Skeletal muscle tissue (tissue), 4 donors: ENCODE data around the gene CRTC1. TPM values are rescaled to one million over a fixed set of nuclear protein-coding genes. Genes with fewer than 3 reads are reported as not detected.
"Not testable (repeated sequence)": the region's sequence is repeated elsewhere in the genome, so short reads cannot be mapped to it uniquely, and the experiment has no call there.

Source experiments
- H3K27ac ChIP-seq: one replicate; pipeline ENCODE4 v1.7.0; 2013; ENCODE audit warnings: mild to moderate bottlenecking, low read depth, low read length, inconsistent platforms
- H3K27me3 ChIP-seq, 3 donors: one replicate each; pipeline ENCODE4 v1.7.0; 2013; ENCODE audit warnings: low read length in 3 of 3; ENCODE audit not compliant: control insufficient read depth in 3 of 3, insufficient read depth in 3 of 3
- H3K36me3 ChIP-seq, 3 donors: one replicate each; pipeline ENCODE4 v1.7.0; 2013; ENCODE audit warnings: low read length in 3 of 3; ENCODE audit not compliant: control insufficient read depth in 3 of 3, insufficient read depth in 3 of 3
- H3K4me1 ChIP-seq, 3 donors: one replicate each; pipeline ENCODE4 v1.7.0; 2013; ENCODE audit warnings: low read length in 3 of 3, mild to moderate bottlenecking in 3 of 3; ENCODE audit not compliant: control insufficient read depth in 3 of 3, insufficient read depth in 3 of 3
- H3K4me3 ChIP-seq, 3 donors: one replicate each; pipeline ENCODE4 v1.7.0; 2013; ENCODE audit warnings: low read length in 3 of 3
- H3K9ac ChIP-seq, 3 donors: one replicate each; pipeline ENCODE4 v1.7.0; 2013; ENCODE audit warnings: low read length in 3 of 3, mild to moderate bottlenecking in 3 of 3, moderate library complexity in 2 of 3, low read depth in 1 of 3
- H3K9me3 ChIP-seq, 3 donors: one replicate each; pipeline ENCODE4 v1.7.0; 2013; ENCODE audit warnings: low read length in 3 of 3; ENCODE audit not compliant: control insufficient read depth in 3 of 3
- total RNA-seq: library from RNA; depleted of rRNA; stranded (reverse); fragments of >200 nt; gene quantifications from one replicate; pipeline ENCODE4 v1.2.3, GENCODE V29; 2014
- donor health status: Osteomylitis.

The CRTC1 gene
- total RNA-seq, 1 donor from 2014 or later: 3.1 TPM

GRCh38 chr19:18733196-18733647 lies 49.7 kb downstream of the CRTC1 start:
- Histone ChIP-seq H3K4me1 (peaks cover 0 to 7% (median 6%) of the 10 kb centered on the region in 3 donors), H3K27ac (no peak overlapping the region), H3K4me3 (no peak overlapping the region), H3K36me3 (no peaks in the 10 kb centered on the region), H3K9me3 (no peaks in the 10 kb centered on the region), H3K27me3 (no peaks in the 10 kb centered on the region), H3K9ac (no peak overlapping the region)

DNA sequence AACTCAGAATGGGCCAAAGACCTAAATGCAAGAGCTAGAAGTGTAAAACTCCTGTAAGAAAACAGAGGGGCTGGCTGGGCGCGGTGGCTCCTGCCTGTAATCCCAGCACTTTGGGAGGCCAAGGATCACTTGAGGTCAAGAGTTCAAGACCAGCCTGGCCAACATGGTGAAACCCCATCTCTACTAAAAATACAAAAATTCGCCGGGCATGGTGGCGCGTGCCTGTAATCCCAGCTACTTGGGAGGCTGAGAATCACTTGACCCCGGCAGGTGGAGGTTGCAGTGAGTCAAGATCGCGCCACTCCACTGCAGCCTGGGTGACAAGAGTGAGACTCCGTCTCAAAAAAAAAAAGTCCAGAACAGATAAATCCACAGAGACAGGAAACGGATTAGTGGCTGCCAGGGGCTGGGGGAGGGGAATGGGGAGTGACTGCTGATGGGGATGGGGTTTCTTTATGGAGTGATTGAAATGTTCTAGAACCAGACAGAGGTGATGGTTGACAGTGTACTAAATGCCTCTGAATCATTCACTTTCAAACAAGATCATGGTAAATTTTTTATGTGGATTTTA lies 50.4 kb downstream of the CRTC1 start:
- not testable (repeated sequence) for H3K9me3 ChIP-seq, H3K9ac ChIP-seq, H3K4me3 ChIP-seq, H3K27ac ChIP-seq, H3K36me3 ChIP-seq, H3K4me1 ChIP-seq, H3K27me3 ChIP-seq

DNA sequence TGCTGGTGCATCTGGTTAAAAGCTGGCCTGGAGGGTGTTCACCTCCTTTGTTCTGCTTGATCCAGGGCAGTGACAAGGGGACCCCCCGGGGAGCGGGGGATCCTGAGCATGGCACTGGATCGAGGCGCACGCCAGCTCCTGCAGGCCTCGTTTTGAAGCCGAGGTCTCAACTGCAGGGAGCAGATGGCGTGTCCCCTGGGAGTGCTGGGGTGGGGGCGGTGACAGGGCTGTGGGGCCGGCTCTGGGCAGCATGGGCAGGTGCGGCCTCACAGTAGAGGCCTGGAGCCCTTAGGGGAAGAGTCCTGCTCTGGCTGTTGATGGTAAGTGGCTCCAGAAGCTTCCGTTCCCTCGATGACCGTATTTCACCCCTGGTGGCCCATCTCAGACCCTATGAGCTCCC lies 51.8 kb downstream of the CRTC1 start:
- H3K4me1 ChIP-seq: peaks cover 0 to 7% (median 6%) of the 10 kb centered on the region in 3 donors
- no peaks in the 10 kb centered on the region for H3K9me3 ChIP-seq
- no peaks in the 10 kb centered on the region for H3K36me3 ChIP-seq
- no peak overlapping the region for H3K27ac ChIP-seq
- H3K9ac ChIP-seq: no peak overlapping the region
- no peaks in the 10 kb centered on the region for H3K27me3 ChIP-seq
- H3K4me3 ChIP-seq: no peak overlapping the region

DNA sequence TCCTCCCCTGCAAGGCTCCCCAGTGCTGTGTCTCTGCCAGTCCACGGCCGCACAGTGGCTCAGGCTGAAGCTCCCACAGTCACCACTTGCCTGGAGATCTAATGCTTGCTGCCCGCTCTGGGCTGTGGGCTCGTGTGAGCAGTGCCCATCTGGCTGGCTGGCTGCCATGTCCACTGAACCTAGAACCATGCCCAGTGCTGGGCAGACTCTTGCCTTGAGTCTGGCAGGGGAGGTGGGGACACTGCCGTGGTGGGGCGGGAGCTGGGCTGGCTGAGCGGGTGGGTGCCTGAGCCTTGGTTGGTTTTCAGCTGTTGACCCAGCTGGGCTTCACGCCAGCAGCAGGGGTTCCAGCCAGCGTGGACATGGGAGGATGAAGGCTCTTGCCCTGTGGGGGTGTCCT lies 52.3 kb downstream of the CRTC1 start:
- Histone ChIP-seq H3K9ac (no peak overlapping the region), H3K4me1 (peaks cover 0 to 7% (median 6%) of the 10 kb centered on the region in 3 donors), H3K4me3 (no peak overlapping the region), H3K27me3 (no peaks in the 10 kb centered on the region), H3K9me3 (no peaks in the 10 kb centered on the region), H3K36me3 (no peaks in the 10 kb centered on the region), H3K27ac (no peak overlapping the region)

- Histone ChIP-seq H3K27me3 (no peaks in the 10 kb centered on the region), H3K36me3 (no peaks in the 10 kb centered on the region), H3K4me1 (peaks cover 0 to 11% (median 7%) of the 10 kb centered on the region in 3 donors)
These were observed 53.2 kb downstream of the CRTC1 start for GRCh38 chr19:18736415-18737336.

DNA sequence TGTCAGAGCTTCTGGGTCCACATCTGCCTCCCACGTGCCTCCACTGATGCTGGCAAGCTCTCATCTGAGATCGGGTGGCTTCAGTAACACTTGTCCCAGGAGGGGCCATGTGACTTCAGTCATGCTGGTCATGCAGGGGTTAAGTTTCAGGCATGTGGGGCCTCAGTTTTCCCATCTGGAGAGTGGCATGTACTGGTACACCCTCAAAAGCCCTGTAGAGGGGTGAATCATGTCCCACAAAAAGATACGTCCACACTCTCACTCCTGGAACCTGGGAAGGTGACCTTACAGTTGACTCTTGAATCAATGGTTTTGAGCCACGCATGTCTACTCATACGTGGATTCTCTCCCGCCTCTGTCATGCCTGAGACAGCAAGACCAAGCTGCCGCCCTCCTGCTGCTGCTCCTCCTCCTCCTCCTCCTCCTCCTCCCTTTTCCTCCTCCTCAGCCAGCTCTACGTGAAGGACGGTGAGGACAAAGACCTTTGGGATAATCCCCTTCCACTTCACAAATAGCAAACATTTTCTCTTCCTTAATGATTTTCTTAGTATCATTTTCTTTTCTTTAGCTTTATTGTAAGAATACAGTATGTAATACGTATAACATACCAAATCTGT lies 54.0 kb downstream of the CRTC1 start:
- no peaks in the 10 kb centered on the region for H3K27me3 ChIP-seq
- H3K36me3 ChIP-seq: no peaks in the 10 kb centered on the region
- no peak overlapping the region for H3K9ac ChIP-seq
- no peaks in the 10 kb centered on the region for H3K9me3 ChIP-seq
- H3K4me1 ChIP-seq: peaks cover 0 to 13% (median 7%) of the 10 kb centered on the region in 3 donors
- no peak overlapping the region for H3K27ac ChIP-seq
- H3K4me3 ChIP-seq: no peak overlapping the region

More at GRCh38 chr19:18736415-18737336, 53.2 kb downstream of the CRTC1 start:
- Histone ChIP-seq H3K4me3 (no peak overlapping the region), H3K27ac (no peak overlapping the region), H3K9me3 (no peaks in the 10 kb centered on the region), H3K9ac (peak overlapping the region in 1 of 3 donors; percentile 25)

DNA sequence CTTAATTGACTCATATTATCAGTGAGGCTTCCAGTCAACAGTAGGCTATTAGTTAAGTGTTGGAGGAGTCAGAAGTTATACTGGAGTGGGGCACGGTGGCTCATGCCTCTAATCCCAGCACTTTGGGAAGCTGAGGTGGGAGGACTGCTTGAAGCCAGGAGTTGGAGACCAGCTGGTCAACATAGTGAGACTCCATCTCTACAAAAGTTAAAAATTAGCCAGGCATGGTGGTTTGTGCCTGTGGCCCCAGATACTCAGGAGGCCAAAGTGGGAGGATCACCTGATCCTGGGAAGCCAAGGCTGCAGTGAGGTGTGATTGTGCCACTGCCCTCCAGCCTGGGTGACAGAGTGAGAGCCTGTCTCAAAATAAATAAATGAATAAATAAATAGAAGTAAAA lies 54.5 kb downstream of the CRTC1 start:
- H3K4me1 ChIP-seq: peaks cover 0 to 13% (median 6%) of the 10 kb centered on the region in 3 donors
- H3K4me3 ChIP-seq: no peak overlapping the region
- no peaks in the 10 kb centered on the region for H3K36me3 ChIP-seq
- H3K9me3 ChIP-seq: no peaks in the 10 kb centered on the region
- H3K9ac ChIP-seq: no peak overlapping the region
- H3K27me3 ChIP-seq: no peaks in the 10 kb centered on the region
- no peak overlapping the region for H3K27ac ChIP-seq

DNA sequence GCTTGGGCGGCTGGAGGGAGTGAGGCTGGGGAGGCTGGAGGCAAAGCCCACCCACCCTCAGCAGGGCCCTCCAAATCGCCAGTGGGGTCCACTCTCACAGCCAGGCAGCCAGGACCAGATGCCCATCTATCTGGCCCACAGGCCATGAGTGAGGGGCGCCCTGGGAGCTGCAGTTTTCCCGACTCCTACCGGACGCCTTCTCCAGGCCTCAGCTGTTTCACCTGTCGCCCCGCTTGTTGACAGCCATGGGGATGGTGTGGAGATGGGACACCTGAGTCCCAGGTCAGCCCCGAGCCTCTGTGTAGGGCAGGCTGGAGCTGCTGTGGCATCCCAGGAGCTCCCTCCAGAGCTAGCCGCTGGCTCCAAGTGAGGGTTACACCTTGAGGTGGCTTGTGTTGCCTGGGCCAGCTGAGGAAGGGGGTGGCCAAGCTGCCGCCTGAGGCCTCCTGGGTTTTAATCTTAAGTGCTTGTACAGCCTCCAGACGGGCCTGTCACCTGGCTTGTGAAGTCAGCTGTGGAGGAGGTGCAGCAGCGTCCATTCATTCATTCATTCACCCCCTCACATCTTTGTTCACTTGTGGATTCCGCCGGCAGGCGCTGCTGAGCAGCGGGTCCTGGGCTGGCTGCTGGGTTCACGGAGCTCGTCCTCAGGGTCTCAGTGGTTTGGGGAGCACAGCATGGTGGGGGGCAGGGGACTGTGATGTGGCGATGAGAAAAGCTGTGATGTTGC lies 55.6 kb downstream of the CRTC1 start:
- H3K27me3 ChIP-seq: no peaks in the 10 kb centered on the region
- H3K4me1 ChIP-seq: peaks cover 0 to 7% (median 3%) of the 10 kb centered on the region in 3 donors
- H3K9ac ChIP-seq: no peak overlapping the region
- no peak overlapping the region for H3K27ac ChIP-seq
- H3K4me3 ChIP-seq: no peak overlapping the region
- no peaks in the 10 kb centered on the region for H3K9me3 ChIP-seq
- H3K36me3 ChIP-seq: no peaks in the 10 kb centered on the region

DNA sequence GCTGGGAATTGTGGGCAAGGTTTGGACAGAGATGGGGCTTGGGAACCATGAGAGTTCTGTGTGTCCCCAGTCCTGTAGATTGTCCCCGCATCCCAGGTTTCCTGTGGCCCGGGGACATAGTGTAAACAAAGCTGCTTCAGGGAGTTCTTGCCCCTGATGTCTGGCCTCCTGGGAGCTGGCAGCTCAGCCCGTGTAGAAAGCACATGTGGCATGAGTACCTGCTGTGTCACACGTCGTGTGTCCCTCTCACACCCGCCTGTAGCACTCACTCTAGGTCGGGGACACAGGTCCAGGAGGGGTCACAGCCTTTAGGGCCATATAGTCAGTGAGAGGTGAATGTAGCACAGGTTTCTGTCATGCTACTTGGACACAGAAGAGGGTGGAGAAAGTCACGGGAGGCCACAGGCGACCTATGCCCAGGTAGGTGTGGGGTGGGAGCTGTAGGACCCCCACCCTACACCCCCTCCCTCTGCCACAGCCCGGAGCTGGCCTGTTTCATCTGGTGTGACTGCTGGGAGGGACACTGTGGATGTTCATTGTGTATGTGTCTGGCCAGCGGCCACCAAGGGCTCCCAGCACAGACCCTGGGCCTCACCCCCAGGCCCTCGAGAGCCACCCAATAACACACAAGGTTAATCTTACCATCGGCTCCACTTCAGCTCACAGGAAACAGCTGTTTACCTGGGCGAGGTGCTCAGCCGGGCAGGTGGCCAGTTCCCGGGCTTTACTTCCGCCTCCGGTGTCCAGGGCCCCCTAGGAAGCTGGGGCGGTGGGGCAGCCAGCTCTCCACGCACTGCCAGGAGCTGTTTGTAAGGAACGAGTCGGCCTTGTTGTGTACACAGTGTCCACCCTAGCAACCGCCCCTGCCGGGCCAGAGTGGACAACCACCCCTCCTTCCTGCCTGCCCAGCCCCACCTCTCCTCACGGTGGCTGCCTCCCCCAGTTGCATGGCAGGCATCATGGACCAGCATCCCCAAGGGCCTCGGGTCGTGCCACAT lies 57.9 kb downstream of the CRTC1 start:
- H3K9ac ChIP-seq: no peak overlapping the region
- peaks cover 0 to 7% (median 0%) of the 10 kb centered on the region in 3 donors for H3K4me1 ChIP-seq
- no peaks in the 10 kb centered on the region for H3K9me3 ChIP-seq
- H3K27me3 ChIP-seq: no peaks in the 10 kb centered on the region
- H3K36me3 ChIP-seq: no peaks in the 10 kb centered on the region
- H3K27ac ChIP-seq: no peak overlapping the region
- no peak overlapping the region for H3K4me3 ChIP-seq
